ENCODE measurements around the gene ANO3.

Gene ANO3

DNA sequence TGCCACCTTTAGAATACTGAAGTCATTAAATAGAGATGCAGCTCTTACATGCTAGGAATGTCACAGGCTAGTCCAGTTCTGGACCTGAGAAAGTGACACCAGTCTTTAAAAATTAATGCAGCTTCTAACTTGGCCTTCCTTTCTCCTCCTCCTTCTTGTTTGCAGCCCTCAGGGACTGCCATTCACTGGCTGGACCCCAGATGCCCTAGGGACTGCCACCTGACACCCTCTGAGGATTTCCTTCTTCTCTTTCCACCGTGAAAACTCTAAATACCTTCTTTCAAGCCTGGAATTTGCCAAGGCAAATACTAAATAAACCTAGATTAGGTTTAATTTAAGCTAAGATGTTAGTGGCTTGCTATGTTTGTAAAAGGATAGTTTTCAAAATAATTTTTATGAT lies 161.7 kb downstream of the ANO3 start:
- DNase-seq (ENCODE audit: low spot score): no peak

DNA sequence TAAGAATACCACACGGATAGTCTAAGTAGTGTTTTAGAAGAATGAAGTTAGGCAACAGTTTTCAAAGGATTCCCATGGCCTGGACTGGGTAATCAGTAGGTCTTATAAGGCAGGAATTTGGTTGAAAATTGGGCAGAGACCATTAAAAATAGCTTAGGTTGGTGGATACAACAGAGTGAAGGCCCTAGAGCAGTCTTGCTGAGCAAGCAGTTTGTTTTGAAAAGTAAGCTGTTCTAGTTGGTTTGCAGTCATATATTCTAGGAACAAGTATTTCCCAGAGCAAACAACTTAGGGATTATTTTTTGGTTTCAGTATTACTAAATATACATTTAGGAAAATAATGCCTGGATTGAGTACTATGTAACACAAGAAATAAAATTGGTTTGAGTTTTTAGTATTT lies 175.3 kb downstream of the ANO3 start:
- no peak for DNase-seq (ENCODE audit: low spot score)

- peak; percentile 64 for DNase-seq (ENCODE audit: low spot score)
Observed at GRCh38 chr11:26510164-26510563, 178.2 kb downstream of the ANO3 start.

DNA sequence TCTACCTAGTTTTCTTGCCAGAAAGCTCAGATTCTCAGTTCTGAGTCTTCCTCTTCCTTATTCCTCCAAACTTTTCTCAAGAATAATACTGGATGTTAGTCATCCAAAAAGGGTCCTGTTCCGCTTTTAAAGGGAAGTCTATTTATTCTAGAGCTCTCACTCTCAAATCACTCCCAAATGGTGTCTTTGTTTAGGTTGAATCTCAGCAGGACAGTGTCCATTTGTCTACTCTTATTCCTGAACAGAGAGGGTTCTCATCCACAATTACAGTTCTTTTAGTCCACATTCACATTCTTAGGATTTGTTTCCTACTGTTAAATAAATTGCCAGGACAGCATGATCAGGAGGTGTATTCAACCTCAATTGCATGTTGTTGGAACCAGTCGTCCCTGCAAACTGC lies 178.8 kb downstream of the ANO3 start:
- peak; percentile 83 for DNase-seq (ENCODE audit: low spot score)

GRCh38 chr11:26512196-26512595 lies 180.3 kb downstream of the ANO3 start:
- no peak for DNase-seq (ENCODE audit: low spot score)

- no peak for DNase-seq (ENCODE audit: low spot score)
Observed at GRCh38 chr11:26519469-26519868, 187.5 kb downstream of the ANO3 start.

GRCh38 chr11:26522912-26523610 lies 191.1 kb downstream of the ANO3 start:
- no peak for DNase-seq (ENCODE audit: low spot score)

GRCh38 chr11:26527685-26528084 lies 195.8 kb downstream of the ANO3 start:
- DNase-seq (ENCODE audit: low spot score): no peak

DNA sequence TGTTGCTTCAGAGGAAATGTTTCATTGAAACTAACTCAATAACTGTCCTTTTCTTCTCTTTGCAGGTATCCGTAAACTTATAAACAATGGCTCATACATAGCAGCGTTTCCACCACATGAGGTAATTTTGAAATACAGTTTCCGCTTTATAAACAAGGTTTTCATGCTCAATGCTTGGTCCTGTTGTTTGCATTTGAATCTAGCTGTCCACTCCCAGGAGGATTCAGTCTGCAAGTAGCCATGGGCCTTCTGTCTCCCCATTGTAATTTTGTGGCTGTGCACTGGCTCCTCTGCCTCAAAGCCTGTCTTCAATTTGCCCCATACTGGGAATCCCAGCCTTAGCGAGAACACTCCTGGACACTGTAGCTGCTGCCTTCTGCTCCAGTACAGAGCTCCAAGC lies 205.4 kb downstream of the ANO3 start:
- no peak for DNase-seq (ENCODE audit: low spot score)

GRCh38 chr11:26539517-26539916 lies 207.6 kb downstream of the ANO3 start:
- DNase-seq (ENCODE audit: low spot score): no peak

GRCh38 chr11:26541870-26542269 lies 209.9 kb downstream of the ANO3 start:
- no peak for DNase-seq (ENCODE audit: low spot score)

- DNase-seq (ENCODE audit: low spot score): no peak
Observed at GRCh38 chr11:26549176-26549575, 217.2 kb downstream of the ANO3 start.

DNA sequence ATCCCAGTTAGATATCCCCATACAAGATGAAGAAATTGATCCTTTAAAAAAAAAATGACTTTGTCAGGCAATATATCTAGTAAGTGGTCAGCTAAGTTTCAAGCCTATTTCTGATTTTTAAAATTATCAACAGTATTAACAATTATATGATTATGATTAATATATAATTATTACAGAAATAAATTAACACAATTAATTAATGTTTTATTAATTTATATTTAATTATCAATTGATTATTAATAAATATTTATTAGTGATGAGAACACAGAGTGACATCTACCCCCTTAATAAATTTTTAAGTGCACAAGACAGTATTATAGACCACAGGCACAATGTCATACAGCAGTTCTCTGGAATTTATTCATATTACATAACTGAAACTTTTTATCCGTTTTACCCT lies 218.1 kb downstream of the ANO3 start:
- no peak for DNase-seq (ENCODE audit: low spot score)

- peak; percentile 6 for DNase-seq (ENCODE audit: low spot score)
Observed at GRCh38 chr11:26551186-26551801, 219.4 kb downstream of the ANO3 start.

DNA sequence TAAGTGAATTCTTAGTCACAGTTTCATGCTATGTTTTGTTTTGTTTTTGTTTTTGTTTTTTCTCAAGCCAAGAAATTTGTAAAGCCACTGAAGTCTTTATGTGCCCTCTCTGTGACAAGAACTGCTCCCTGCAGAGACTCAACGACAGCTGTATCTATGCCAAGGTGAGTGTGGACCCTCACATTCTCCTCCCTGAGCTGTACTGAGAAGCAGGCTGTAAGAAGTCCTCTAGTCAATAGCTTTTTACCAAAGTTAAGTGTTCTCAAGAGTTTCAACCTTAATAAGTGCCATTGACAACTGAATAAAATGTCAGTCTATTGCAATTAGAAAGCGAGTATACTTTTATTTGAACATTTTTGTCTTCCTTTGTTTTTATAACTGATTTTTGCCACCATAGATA lies 221.3 kb downstream of the ANO3 start:
- DNase-seq (ENCODE audit: low spot score): no peak

- DNase-seq (ENCODE audit: low spot score): no peak
Observed at GRCh38 chr11:26554455-26554854, 222.5 kb downstream of the ANO3 start.

DNA sequence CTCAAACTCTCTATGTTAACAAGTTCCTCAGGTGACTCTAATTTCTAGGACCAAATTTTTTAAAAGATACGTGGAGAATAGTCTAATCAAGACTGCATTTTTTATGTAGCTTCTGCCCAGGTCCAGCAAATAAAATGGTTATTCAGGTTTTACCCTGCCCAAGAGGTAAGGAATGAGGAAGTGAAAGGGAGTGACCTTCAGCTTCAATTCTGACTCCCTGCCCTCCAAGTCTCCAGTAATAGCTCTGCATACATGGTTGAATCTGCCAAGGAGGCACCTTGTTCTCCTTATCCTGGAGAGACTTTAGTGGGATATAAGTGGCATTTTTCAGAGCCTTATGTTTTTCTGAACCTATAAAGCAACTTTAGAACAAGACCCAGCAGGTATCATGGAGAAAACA lies 224.7 kb downstream of the ANO3 start:
- DNase-seq (ENCODE audit: low spot score): no peak

DNA sequence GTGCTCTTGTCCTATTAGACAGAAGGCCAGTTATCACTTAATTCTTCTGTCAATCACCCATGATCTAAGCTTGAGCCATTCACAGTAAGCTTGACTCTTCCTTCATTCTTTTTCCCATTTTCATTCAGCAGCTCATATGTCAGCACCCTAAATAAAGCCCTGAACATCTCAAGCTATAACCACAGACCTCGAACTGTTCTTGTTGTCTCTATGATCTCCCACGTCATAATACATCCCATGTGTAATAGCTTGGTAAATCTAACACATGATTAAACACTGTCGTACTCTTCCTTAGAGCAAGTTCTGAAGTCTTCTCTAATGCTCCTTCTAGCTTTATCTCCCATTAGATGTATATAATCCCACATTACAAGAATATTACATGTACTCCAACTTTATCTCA lies 225.7 kb downstream of the ANO3 start:
- DNase-seq (ENCODE audit: low spot score): no peak

DNA sequence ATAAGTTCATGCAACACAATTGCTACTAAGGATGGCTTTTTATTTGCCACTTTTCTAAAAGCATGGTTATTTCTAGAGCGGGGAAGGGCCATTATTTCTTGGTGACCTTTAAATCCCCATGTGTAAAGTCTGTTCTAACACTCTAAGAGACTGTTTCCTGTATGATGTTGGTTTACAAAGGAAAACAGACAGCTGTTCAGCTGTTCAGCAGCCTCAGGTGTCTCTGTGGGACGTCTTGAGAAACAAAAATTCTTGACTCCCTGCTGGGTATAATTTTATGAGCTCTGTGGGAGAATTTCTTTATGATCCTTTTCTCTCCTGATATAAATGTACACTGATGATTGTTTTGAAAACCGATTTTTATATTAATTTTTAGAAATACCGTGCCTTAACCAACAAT lies 226.3 kb downstream of the ANO3 start:
- DNase-seq (ENCODE audit: low spot score): no peak

GRCh38 chr11:26569646-26570045 lies 237.7 kb downstream of the ANO3 start:
- DNase-seq (ENCODE audit: low spot score): no peak

DNA sequence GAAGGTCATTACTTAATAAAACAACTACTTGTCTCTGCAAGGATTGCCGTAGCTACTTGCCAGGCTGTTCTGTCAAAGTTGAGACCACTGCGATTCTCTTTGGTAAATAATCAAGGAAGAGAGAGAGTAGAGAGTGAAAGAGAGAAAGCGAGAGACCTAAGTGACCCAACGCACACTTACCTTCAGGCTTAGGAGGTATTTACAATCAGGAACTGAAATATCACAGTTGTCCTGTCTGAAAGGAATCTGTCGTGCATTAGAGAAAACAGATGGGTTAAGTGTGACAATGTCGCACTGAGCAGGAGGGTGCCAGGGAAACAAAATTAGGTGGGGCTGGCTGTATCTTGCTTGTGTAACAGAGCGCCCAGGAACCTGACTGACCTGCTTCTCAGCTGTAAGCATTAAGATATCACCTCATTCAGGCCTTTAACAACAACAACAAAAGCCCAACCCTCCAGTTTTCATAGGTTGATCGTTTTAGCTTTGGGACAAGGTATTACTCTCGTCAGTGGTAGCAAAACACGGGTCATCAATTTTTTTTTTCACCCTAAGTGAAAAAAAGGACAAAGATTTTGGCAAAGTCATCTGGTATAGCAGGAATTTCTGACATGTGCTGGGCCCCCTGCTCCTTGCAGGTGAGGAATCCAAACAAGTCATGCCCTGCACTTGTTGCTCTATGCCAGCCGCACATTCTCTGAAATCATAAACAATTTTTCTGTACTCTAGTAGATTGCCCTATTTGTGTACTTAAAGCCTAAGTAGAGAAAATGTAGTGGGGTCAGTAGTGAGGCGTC lies 240.1 kb downstream of the ANO3 start, which contains the start of gene MUC15:
TSS of gene MUC15 (minus strand) at position 403 of the 794 bp plus-strand sequence. CDS start 5,169 bp downstream, outside the sequence.
- no peak for DNase-seq (ENCODE audit: low spot score)

DNA sequence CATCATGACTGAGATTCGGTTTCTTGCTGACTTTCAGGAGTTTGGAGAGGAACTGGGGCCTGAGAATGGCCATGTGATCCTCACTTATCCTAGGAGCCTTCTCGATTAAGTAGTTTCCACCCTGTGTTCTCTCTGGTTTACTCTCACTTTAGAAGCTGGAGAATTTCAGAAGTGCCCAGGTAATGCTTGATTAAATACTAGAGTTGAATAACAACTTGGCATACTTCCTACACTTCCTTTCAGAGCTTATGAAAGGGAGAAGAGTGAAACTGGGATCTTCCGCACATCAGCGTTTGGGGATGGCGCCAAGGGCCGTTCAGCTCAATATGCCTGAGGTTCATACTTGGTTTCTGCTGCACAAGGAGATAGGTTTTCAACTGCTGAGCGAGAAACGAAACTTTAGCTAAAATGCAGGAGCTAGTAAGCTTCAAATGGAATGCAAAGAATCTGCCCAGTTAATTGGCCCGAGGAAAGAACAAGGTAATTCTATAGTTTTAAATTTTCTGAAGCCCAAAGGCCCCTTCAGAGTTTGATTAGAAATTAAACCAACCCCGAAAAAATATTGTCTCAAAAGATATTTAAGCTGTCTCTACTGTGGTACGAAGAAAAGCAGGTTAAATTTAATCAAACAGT lies 241.0 kb downstream of the ANO3 start:
- DNase-seq (ENCODE audit: low spot score): no peak

- no peak for DNase-seq (ENCODE audit: low spot score)
Observed at GRCh38 chr11:26573896-26574295, 242.0 kb downstream of the ANO3 start.

Data from COLO829 (cell line).